GM15510 (cell line): ENCODE results near the gene CACNA2D3.

Source experiments
- POLR2A ChIP-seq: IDR thresholded peaks from 3 replicates; pipeline ENCODE4 v1.6.1; 2011; ENCODE audit warnings: borderline replicate concordance; ENCODE audit not compliant: insufficient read length; ENCODE audit errors: extremely low read depth

The CACNA2D3 gene

GRCh38 chr3:54342676-54343075, 220.3 kb downstream of the CACNA2D3 start:
- TF ChIP-seq POLR2A, result no peak

GRCh38 chr3:54343495-54343894, 221.1 kb downstream of the CACNA2D3 start:
- no peak for TF ChIP-seq POLR2A

- TF ChIP-seq POLR2A, result no peak
These were observed 222.4 kb downstream of the CACNA2D3 start for GRCh38 chr3:54344601-54345231.

- TF ChIP-seq POLR2A, result no peak
These were observed 223.6 kb downstream of the CACNA2D3 start for GRCh38 chr3:54345847-54346375.

- no peak for TF ChIP-seq POLR2A
These were observed 224.7 kb downstream of the CACNA2D3 start for GRCh38 chr3:54347060-54347459.

- no peak for TF ChIP-seq POLR2A
These were observed 225.6 kb downstream of the CACNA2D3 start for GRCh38 chr3:54347933-54348332.

- no peak for TF ChIP-seq POLR2A
These were observed 226.9 kb downstream of the CACNA2D3 start for GRCh38 chr3:54349231-54349652.

- no peak for TF ChIP-seq POLR2A
These were observed 227.3 kb downstream of the CACNA2D3 start for GRCh38 chr3:54349691-54350090.

- no peak for TF ChIP-seq POLR2A
These were observed 231.2 kb downstream of the CACNA2D3 start for GRCh38 chr3:54353546-54353945.

GRCh38 chr3:54353946-54354345, 231.6 kb downstream of the CACNA2D3 start:
- no peak for TF ChIP-seq POLR2A

- TF ChIP-seq POLR2A, result no peak
These were observed 233.4 kb downstream of the CACNA2D3 start for GRCh38 chr3:54355800-54356199.

GRCh38 chr3:54356261-54357045, 234.1 kb downstream of the CACNA2D3 start:
- no peak for TF ChIP-seq POLR2A

GRCh38 chr3:54357301-54357700, 234.9 kb downstream of the CACNA2D3 start:
- TF ChIP-seq POLR2A, result no peak

- TF ChIP-seq POLR2A, result no peak
These were observed 236.0 kb downstream of the CACNA2D3 start for GRCh38 chr3:54358316-54358715.

- TF ChIP-seq POLR2A, result no peak
These were observed 236.8 kb downstream of the CACNA2D3 start for GRCh38 chr3:54358969-54359694.
